ENCODE data around the gene BRCA2. TPM values are rescaled to one million over a fixed set of nuclear protein-coding genes. Genes with fewer than 3 reads are reported as not detected.

BRCA2 gene
- polyA plus RNA-seq, 1 donor: 2.0 TPM

- DNase-seq (ENCODE audit: low read depth): peak; percentile 8
Observed at GRCh38 chr13:32381539-32381938, 66.2 kb downstream of the BRCA2 start.

- no peak for DNase-seq (ENCODE audit: low read depth)
Observed at GRCh38 chr13:32383836-32384618, 68.7 kb downstream of the BRCA2 start.

DNA sequence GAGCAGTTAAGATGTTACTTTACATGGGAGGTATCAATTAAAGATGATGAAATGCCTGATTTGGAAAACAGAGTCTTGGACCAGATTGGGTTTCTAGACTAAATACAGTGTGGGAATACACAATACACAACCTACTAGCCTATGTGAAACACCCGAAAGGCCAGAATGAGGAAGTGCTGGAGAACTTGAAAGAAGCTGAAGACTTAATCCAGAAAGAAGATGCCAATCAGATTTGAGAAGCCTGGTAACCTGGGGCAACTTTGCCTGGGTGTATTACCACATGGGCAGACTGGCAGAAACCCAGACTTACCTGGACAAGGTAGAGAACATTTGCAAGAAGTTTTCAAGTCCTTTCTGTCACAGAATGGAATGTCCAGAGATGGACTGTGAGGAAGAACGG is 69.4 kb downstream of the BRCA2 start:
- no peak for DNase-seq (ENCODE audit: low read depth)

DNA sequence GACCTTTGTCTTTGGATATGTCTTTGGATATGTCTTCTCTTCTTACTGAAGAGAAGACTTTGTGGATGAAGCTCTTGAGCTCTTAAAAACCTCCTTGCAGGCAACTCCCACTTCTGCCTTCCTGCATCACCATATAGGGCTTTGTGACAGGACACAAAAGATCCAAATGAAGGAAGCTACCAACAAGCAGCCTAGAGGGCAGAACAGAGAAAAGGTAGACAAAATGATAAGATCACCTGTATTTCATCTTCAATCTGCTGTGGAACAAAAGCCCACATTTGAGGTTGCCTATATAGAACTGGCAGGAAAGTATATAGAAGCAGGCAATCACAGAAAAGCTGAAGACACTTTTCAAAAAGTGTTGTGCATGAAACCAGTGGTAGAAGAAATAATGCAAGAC is 70.1 kb downstream of the BRCA2 start:
- no peak for DNase-seq (ENCODE audit: low read depth)

GRCh38 chr13:32390048-32390447 is 74.7 kb downstream of the BRCA2 start:
- DNase-seq (ENCODE audit: low read depth): no peak

GRCh38 chr13:32390484-32390883 is 75.2 kb downstream of the BRCA2 start:
- DNase-seq (ENCODE audit: low read depth): no peak

GRCh38 chr13:32391101-32391619 is 75.9 kb downstream of the BRCA2 start:
- DNase-seq (ENCODE audit: low read depth): no peak

GRCh38 chr13:32403108-32403507 is 87.8 kb downstream of the BRCA2 start:
- DNase-seq (ENCODE audit: low read depth): no peak

DNA sequence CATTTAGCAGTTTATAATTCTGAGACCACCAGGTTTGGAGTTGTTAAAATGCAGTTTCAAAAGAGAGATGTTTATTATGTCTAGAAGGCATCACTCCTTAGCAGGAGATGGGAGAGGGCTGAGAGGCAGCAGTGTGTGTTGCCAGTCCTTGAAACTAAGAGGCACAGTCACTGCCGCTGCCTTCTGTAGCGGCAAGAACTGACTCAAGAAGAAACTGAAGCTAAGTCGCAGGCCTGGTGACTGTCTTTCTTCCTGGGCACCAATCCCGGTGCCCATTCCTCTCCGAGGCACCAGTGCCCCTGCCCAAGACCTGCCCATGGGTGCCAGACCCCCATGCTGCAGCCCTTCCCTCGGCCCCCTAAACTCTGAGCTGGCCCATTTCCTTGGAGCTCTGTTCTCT is 92.5 kb downstream of the BRCA2 start:
- DNase-seq (ENCODE audit: low read depth): no peak

- no peak for DNase-seq (ENCODE audit: low read depth)
Observed at GRCh38 chr13:32408296-32409000, 93.1 kb downstream of the BRCA2 start.

GRCh38 chr13:32409001-32409313 is 93.6 kb downstream of the BRCA2 start:
- no peak for DNase-seq (ENCODE audit: low read depth)

- DNase-seq (ENCODE audit: low read depth): no peak
Observed at GRCh38 chr13:32409561-32410421, 94.5 kb downstream of the BRCA2 start.

GRCh38 chr13:32413284-32413683 is 98.0 kb downstream of the BRCA2 start:
- no peak for DNase-seq (ENCODE audit: low read depth)

GRCh38 chr13:32414580-32414979 is 99.3 kb downstream of the BRCA2 start:
- DNase-seq (ENCODE audit: low read depth): no peak

DNA sequence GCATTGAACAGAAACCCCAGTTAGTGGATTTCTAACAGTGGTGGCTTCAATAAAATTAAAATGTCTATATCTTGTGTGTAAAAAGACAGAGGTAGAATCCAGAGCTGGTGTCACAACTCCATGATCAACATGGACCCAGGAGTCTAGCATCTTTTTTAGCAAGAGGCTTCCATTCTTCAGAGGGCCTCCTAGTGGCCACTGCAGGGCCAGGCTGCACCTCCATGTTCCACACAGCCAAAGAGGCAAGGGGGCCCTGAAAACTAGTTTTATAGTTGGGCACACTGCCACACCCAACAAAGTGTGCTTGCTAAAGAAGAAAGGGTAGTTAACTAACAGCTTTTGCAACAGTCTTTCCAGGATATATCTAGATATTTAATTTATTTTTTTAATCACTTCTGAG is 99.7 kb downstream of the BRCA2 start:
- DNase-seq (ENCODE audit: low read depth): no peak

DNA sequence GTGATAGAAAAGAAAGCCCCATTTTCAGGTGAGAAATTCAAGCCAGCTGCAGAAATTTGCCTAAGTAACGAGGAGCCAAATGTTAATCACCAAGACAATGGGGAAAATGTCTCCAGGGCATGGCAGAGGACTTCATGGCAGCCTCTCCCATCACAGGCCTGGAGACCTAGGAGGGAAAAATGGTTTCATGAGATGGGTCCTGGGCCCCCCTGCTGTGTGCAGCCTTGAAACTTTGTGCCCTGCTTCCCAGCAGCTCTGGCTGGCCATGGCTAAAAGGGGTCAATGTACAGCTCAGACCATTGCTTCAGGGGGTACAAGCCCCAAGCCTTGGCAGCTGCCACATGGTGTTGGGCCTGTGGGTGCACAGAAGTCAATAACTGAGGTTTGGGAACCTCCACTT is 102.7 kb downstream of the BRCA2 start:
- DNase-seq (ENCODE audit: low read depth): no peak

DNA sequence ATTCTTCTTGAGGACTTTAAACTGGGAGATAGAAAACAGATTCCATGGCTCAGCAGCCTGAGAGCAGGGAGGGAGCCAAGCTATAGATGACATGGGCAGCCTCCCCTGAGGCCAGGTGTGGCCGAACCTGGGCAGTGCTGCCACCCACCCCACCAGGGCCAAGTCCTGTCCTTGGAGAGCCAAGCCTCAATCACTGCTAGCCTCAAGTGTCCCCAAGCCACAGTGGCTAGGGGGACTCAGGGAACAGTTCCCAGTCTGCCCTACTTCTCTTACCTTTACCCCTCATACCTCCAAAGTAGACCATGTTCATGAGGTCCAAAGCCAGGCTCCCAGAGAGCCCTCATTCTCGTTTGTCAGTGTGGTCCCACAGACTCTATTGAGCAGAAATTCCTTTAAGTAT is 104.6 kb downstream of the BRCA2 start:
- DNase-seq (ENCODE audit: low read depth): no peak

- DNase-seq (ENCODE audit: low read depth): no peak
Observed at GRCh38 chr13:32423592-32423991, 108.3 kb downstream of the BRCA2 start.

- DNase-seq (ENCODE audit: low read depth): no peak
Observed at GRCh38 chr13:32425158-32425557, 109.8 kb downstream of the BRCA2 start.

- no peak for DNase-seq (ENCODE audit: low read depth)
Observed at GRCh38 chr13:32426191-32426989, 111.1 kb downstream of the BRCA2 start.

Data from forelimb muscle (tissue), 1 donor.